H9 (cell line): ENCODE data around the gene RAB3IL1. TPM values are rescaled to one million over a fixed set of nuclear protein-coding genes. Genes with fewer than 3 reads are reported as not detected.

Source experiments
- DNase-seq: peaks from one replicate; pipeline ENCODE4 v3.0.0-alpha.2; 2017
- H2AFZ ChIP-seq: one replicate; pipeline ENCODE4 v1.6.1; 2013; ENCODE audit warnings: mild to moderate bottlenecking, low read length, control low read depth, moderate library complexity
- H2AK5ac ChIP-seq: 2 replicates; pipeline ENCODE4 v1.6.1; 2013; ENCODE audit warnings: low read length, control low read depth, mixed read lengths; ENCODE audit not compliant: insufficient read length
- H2BK120ac ChIP-seq: one replicate; pipeline ENCODE4 v1.6.1; 2013; ENCODE audit warnings: low read depth, mild to moderate bottlenecking, low read length, control low read depth, inconsistent platforms; ENCODE audit not compliant: poor library complexity, severe bottlenecking
- H2BK12ac ChIP-seq: 2 replicates; pipeline ENCODE4 v1.6.1; 2013; ENCODE audit warnings: low read length, control low read depth, mixed read lengths, low read depth; ENCODE audit not compliant: insufficient read length
- H2BK15ac ChIP-seq: 2 replicates; pipeline ENCODE4 v1.6.1; 2013; ENCODE audit warnings: low read depth, low read length, control low read depth
- H2BK20ac ChIP-seq: one replicate; pipeline ENCODE4 v1.6.1; 2013; ENCODE audit warnings: low read depth, mild to moderate bottlenecking, low read length, control low read depth, inconsistent platforms; ENCODE audit not compliant: poor library complexity, severe bottlenecking
- H2BK5ac ChIP-seq: 2 replicates; pipeline ENCODE4 v1.6.1; 2013; ENCODE audit warnings: low read length, control low read depth, mixed read lengths; ENCODE audit not compliant: insufficient read length
- H3K14ac ChIP-seq: 2 replicates; pipeline ENCODE4 v1.6.1; 2013; ENCODE audit warnings: low read length, control low read depth; ENCODE audit not compliant: insufficient read depth
- H3K18ac ChIP-seq: 2 replicates; pipeline ENCODE4 v1.6.1; 2013; ENCODE audit warnings: low read depth, mild to moderate bottlenecking, mixed read lengths, low read length, control low read depth; ENCODE audit not compliant: insufficient read length
- H3K23ac ChIP-seq: 2 replicates; pipeline ENCODE4 v1.6.1; 2013; ENCODE audit warnings: low read length, control low read depth, mixed read lengths, low read depth; ENCODE audit not compliant: insufficient read length
- H3K23me2 ChIP-seq: 2 replicates; pipeline ENCODE4 v1.6.1; 2013; ENCODE audit warnings: low read depth, mild to moderate bottlenecking, mixed read lengths, low read length, control low read depth; ENCODE audit not compliant: insufficient read length, poor library complexity, severe bottlenecking
- H3K27ac ChIP-seq: 2 replicates; pipeline ENCODE4 v1.5.1; 2013; ENCODE audit warnings: low read length, control low read depth, mixed read lengths, low read depth; ENCODE audit not compliant: insufficient read length
- H3K27me3 ChIP-seq: 2 replicates; pipeline ENCODE4 v1.6.1; 2013; ENCODE audit warnings: low read length, control low read depth, inconsistent platforms; ENCODE audit not compliant: insufficient read depth
- H3K4ac ChIP-seq: 2 replicates; pipeline ENCODE4 v1.6.1; 2013; ENCODE audit warnings: low read depth, mild to moderate bottlenecking, control low read depth, inconsistent platforms, low read length, moderate library complexity
- H3K4me1 ChIP-seq: 2 replicates; pipeline ENCODE4 v1.6.1; 2013; ENCODE audit warnings: low read length, control low read depth, inconsistent platforms; ENCODE audit not compliant: insufficient read depth
- H3K4me2 ChIP-seq: 2 replicates; pipeline ENCODE4 v1.6.1; 2013; ENCODE audit warnings: low read length, control low read depth, mixed read lengths; ENCODE audit not compliant: insufficient read length, insufficient read depth
- H3K56ac ChIP-seq: 2 replicates; pipeline ENCODE4 v1.6.1; 2013; ENCODE audit warnings: low read depth, mild to moderate bottlenecking, mixed read lengths, low read length, control low read depth; ENCODE audit not compliant: insufficient read length
- H3K79me1 ChIP-seq: 2 replicates; pipeline ENCODE4 v1.6.1; 2013; ENCODE audit warnings: low read depth, mild to moderate bottlenecking, moderate library complexity, low read length, control low read depth, inconsistent platforms; ENCODE audit not compliant: insufficient read depth, poor library complexity, severe bottlenecking
- H3K79me2 ChIP-seq: 2 replicates; pipeline ENCODE4 v1.6.1; 2013; ENCODE audit warnings: low read length, control low read depth, inconsistent platforms; ENCODE audit not compliant: insufficient read depth
- H3K9ac ChIP-seq: 2 replicates; pipeline ENCODE4 v1.6.1; 2013; ENCODE audit warnings: low read length, control low read depth, mixed read lengths; ENCODE audit not compliant: insufficient read length; ENCODE audit errors: extremely low read depth
- H3K9me3 ChIP-seq: one replicate; pipeline ENCODE4 v1.6.1; 2013; ENCODE audit warnings: low read depth, low read length, inconsistent platforms; ENCODE audit not compliant: control insufficient read depth
- H3T11ph ChIP-seq: one replicate; pipeline ENCODE4 v1.6.1; 2013; ENCODE audit warnings: mild to moderate bottlenecking, low read length, control low read depth, inconsistent platforms
- H4K20me1 ChIP-seq: one replicate; pipeline ENCODE4 v1.6.1; 2013; ENCODE audit not compliant: control insufficient read depth, insufficient read length, insufficient read depth
- H4K5ac ChIP-seq: 2 replicates; pipeline ENCODE4 v1.6.1; 2013; ENCODE audit warnings: low read depth, mild to moderate bottlenecking, mixed read lengths, low read length, control low read depth; ENCODE audit not compliant: insufficient read length
- H4K8ac ChIP-seq: replicated peaks from 2 replicates; pipeline ENCODE4 v1.6.1; 2013; ENCODE audit warnings: low read length, control low read depth, mixed read lengths, low read depth; ENCODE audit not compliant: insufficient read length
- H4K91ac ChIP-seq: 2 replicates; pipeline ENCODE4 v1.6.1; 2013; ENCODE audit warnings: low read depth, mild to moderate bottlenecking, moderate library complexity, mixed read lengths, low read length, control low read depth; ENCODE audit not compliant: insufficient read length
- H3K27ac Mint-ChIP-seq, 3 experiments: 2 replicates in 2 of 3; 3 replicates in 1 of 3; pipeline ENCODE4 v1.8.0; 2020 to 2021; ENCODE audit warnings: mixed read lengths in 3 of 3, mild to moderate bottlenecking in 1 of 3, moderate library complexity in 1 of 3
- H3K27me3 Mint-ChIP-seq: 2 replicates; pipeline ENCODE4 v1.8.0; 2021; ENCODE audit warnings: low read depth, mild to moderate bottlenecking, moderate library complexity, mixed read lengths
- H3K36me3 Mint-ChIP-seq, 3 experiments: 2 replicates in 2 of 3; 3 replicates in 1 of 3; pipeline ENCODE4 v1.8.0; 2020 to 2021; ENCODE audit warnings: low read depth in 3 of 3, mixed read lengths in 3 of 3; ENCODE audit not compliant: insufficient read depth in 1 of 3
- H3K4me1 Mint-ChIP-seq, 2 experiments: 2 replicates each; pipeline ENCODE4 v1.8.0; 2020; ENCODE audit warnings: mixed read lengths in 2 of 2
- H3K4me3 Mint-ChIP-seq, 2 experiments: 2 replicates in 1 of 2; 3 replicates in 1 of 2; pipeline ENCODE4 v1.8.0; 2020 to 2021; ENCODE audit warnings: mild to moderate bottlenecking in 2 of 2, mixed read lengths in 2 of 2, moderate library complexity in 1 of 2
- H3K9me3 Mint-ChIP-seq, 2 experiments: 2 replicates in 1 of 2; 3 replicates in 1 of 2; pipeline ENCODE4 v1.8.0; 2020; ENCODE audit warnings: mild to moderate bottlenecking in 2 of 2, mixed read lengths in 2 of 2, moderate library complexity in 1 of 2
- CTCF ChIP-seq: fragments of 200-600 bp; sonication (generic); conservative IDR thresholded peaks from 3 replicates; pipeline ENCODE4 v1.8.0; 2021; ENCODE audit warnings: antibody characterized with exemption, mild to moderate bottlenecking
- WGBS: extraction: QIAGEN DNeasy Blood & Tissue Kit; methylation state at CpG from one replicate; pipeline ENCODE4 v1.1.7; 2013; ENCODE audit warnings: missing lambda C conversion rate, low lambda C conversion rate, mixed read lengths; ENCODE audit not compliant: insufficient read length; ENCODE audit errors: extremely low coverage; 5-methylcytosine and 5-hydroxymethylcytosine counted together
- total RNA-seq: library from RNA; stranded (reverse); gene quantifications from 2 replicates; pipeline ENCODE4 v1.2.1, GENCODE V29; 2021

Gene RAB3IL1
- total RNA-seq, 1 experiment from 2014 or later = 2.4 TPM

- peaks cover 9 to 35% of the 10 kb centered on the region in 2 experiments for H3K4me1 Mint-ChIP-seq
- Histone ChIP-seq H3K56ac (no peak overlapping the region), H2BK5ac (no peak overlapping the region), H3K4me2 (no peak overlapping the region), H3T11ph (no peak overlapping the region), H4K91ac (no peak overlapping the region), H2BK15ac (no peak overlapping the region), H2AK5ac (no peak overlapping the region), H3K9ac (no peak overlapping the region), H3K23me2 (no peaks in the 10 kb centered on the region), H3K4ac (no peak overlapping the region), H2BK20ac (no peak overlapping the region), H4K20me1 (no peaks in the 10 kb centered on the region), H3K18ac (peak overlapping the region; percentile 8), H4K5ac (no peak overlapping the region), H3K14ac (no peak overlapping the region), H3K79me2 (no peaks in the 10 kb centered on the region), H3K9me3 (no peaks in the 10 kb centered on the region), H3K27ac (no peak overlapping the region), H3K4me1 (no peaks in the 10 kb centered on the region; the same call in 1 of the 2 replicates), H2BK120ac (no peak overlapping the region), H3K79me1 (no peaks in the 10 kb centered on the region), H3K23ac (no peak overlapping the region), H3K27me3 (no peaks in the 10 kb centered on the region), H2AFZ (no peak overlapping the region), H4K8ac (no peak overlapping the region), H2BK12ac (no peak overlapping the region)
- H3K27me3 Mint-ChIP-seq = peaks cover 7% of the 10 kb centered on the region
- WGBS = no CpG with 5 or more reads among the region's 3 CpGs
- H3K4me3 Mint-ChIP-seq = peak overlapping the region in 1 of 2 experiments; percentile 44; a peak in 1 of 5 replicates
- no peak for TF ChIP-seq CTCF
- H3K9me3 Mint-ChIP-seq = no peaks in the 10 kb centered on the region
- no peak overlapping the region for H3K27ac Mint-ChIP-seq
- H3K36me3 Mint-ChIP-seq = no peaks in the 10 kb centered on the region
- no peak for DNase-seq
Observed at GRCh38 chr11:61903845-61904244, 13.5 kb downstream of the RAB3IL1 start.
